ENCODE data around the gene QSER1.

DNA sequence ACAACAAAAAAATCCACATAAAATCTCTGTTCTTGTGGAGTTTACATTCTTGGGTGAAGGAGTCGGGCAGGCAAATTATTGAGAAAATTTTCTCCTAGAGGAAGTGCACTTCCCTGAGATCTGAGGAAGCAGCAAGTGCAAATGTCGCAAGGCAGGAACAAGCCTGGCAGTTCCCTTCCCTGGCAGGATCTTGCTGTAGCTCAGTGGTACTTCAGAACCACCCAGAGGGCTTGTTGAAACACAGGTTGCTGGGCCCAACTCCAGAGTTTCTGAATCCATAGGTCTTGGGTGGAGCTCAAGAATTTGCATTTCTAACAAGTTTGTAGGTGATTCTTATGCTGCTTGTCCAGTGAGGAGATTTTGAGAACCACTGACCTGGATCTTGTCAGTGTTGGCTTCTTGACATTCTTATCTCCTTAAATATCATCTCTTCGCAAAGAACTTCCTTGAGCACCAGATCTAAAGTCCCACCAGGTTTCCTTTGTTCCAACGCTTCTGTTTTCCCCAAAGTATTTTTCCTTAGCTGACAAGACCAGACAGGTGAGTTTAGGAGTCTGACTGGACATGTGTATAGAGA, 9.6 kb downstream of the QSER1 start:
- TF ChIP-seq EZH2phosphoT487 (IDR thresholded peaks at IDR 0.05; ENCODE audit: low read depth, severe bottlenecking, unreplicated experiment) (no peak), CTCF (IDR thresholded peaks at IDR 0.05; ENCODE audit: poor library complexity) (no peak), EZH2 (IDR thresholded peaks at IDR 0.05; ENCODE audit: borderline replicate concordance) (no peak)
